Astrocyte (in vitro differentiated cells and primary cell): ENCODE measurements around the gene F10.

Source experiments
- EZH2 ChIP-seq: IDR thresholded peaks from 2 replicates; pipeline ENCODE4 v1.6.1; 2012; ENCODE audit warnings: mild to moderate bottlenecking, low read length, inconsistent platforms; ENCODE audit not compliant: insufficient read depth
- TF ChIP-seq, protein P1 (sequence below): IDR thresholded peaks from 2 replicates; pipeline ENCODE4 v1.5.1; 2011; ENCODE audit warnings: low read depth, mild to moderate bottlenecking, inconsistent platforms, low read length, moderate library complexity; ENCODE audit not compliant: insufficient read depth

DNA sequence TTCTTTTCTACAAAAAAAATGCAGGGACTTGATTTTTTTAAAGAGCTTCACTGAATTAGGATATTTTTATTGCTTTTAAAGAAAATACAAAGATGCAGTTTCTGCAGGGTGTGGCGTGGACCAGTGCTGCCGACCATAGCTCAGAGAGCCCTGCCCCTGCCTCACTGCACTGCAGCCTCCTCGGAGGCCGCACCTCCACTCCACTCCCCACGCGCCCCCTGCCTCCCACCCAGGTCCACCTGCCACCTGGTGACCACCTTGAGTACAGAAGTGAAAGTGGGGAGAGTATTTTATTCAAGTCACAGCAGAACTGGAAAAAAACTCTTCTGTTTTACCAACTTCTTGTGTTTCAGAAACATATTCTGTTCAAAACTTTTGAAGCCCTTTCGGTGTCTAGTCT lies 24.9 kb upstream of the F10 start:
- TF ChIP-seq, protein P1, sequence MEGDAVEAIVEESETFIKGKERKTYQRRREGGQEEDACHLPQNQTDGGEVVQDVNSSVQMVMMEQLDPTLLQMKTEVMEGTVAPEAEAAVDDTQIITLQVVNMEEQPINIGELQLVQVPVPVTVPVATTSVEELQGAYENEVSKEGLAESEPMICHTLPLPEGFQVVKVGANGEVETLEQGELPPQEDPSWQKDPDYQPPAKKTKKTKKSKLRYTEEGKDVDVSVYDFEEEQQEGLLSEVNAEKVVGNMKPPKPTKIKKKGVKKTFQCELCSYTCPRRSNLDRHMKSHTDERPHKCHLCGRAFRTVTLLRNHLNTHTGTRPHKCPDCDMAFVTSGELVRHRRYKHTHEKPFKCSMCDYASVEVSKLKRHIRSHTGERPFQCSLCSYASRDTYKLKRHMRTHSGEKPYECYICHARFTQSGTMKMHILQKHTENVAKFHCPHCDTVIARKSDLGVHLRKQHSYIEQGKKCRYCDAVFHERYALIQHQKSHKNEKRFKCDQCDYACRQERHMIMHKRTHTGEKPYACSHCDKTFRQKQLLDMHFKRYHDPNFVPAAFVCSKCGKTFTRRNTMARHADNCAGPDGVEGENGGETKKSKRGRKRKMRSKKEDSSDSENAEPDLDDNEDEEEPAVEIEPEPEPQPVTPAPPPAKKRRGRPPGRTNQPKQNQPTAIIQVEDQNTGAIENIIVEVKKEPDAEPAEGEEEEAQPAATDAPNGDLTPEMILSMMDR, result no peak
- no peak for TF ChIP-seq EZH2
